ENCODE data around the gene TIMM22.

TIMM22 gene

DNA sequence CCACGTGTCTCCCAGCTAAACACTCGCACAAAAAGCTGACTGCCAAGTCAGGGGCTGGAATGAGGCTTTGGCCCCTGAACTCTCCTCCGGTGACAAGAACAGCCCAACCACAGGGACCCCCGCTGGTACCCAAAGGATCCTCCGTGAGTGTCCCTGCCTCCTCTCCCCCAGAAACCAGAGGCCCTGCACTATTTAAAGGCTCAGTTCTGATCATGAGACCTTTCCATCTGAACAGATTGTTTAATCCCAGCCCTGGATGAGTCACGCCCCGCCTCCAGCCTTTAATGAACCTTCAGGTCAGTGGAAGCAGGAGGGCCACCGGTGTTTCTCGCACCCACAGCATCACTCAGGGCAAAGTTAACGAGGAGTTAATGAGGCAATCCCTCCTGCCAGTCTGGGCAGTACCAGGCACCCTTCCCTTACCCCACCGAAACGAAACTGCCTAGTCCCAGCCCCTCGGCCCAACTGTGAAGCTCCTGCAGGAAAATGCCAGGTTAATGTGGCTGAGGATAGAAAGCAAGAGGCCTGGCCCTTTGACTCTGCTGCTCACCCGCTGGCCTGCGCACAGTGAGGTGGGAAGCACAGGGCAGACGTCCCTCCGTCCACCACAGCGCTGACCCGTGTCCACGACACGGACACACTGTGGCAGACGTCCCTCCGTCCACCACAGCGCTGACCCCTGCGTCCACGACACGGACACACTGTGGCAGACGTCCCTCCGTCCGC is 32.4 kb downstream of the TIMM22 start:
- no peaks in the 10 kb centered on the region for H3K36me3 ChIP-seq (replicated peaks)
- no peaks in the 10 kb centered on the region for H3K9me3 ChIP-seq
- H3K4me3 ChIP-seq = no peak overlapping the region
- in situ Hi-C loops (cut with MboI; ENCODE audit: low sequenced_read_pairs) = no loop called here
- H3K4me1 ChIP-seq = no peaks in the 10 kb centered on the region
- no peak for DNase-seq (ENCODE audit: low spot score in 2 of 2)
- no peaks in the 10 kb centered on the region for H3K27me3 ChIP-seq (ENCODE audit: low read depth)

DNA sequence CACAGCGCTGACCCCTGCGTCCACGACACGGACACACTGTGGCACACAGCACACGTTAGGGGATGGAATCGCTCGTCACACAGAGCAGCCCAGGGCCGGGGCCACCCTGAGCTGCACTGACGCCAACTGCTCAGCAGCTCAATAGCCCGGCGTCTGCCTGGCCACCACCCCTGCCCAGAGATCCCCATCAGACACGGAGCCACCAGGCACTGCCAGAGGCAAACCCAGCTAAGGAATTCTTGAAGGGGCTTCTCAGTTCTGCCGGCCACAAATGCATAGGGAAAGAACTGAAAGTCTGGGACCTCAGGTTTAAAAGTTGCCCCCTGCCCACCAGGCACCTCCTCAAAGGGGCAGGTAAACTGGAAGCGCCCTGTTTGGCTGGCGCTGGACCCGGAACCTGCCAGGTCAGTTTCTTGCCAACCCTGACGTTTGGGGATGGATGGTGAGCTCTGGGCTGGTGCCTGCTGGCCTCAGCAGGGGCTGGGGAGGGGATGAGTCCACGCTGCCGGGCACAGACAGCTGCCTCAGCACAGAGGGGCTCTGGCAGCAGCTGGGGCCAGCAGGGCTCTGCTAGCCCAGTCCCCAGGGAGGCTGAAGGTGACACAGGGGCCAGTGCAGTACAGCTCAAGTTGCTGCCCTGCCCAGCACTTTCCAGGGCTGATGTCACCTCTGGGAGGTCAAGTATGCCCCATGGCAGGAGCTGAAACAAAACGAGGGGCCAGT is 33.2 kb downstream of the TIMM22 start:
- H3K9me3 ChIP-seq = no peaks in the 10 kb centered on the region
- no peaks in the 10 kb centered on the region for H3K27me3 ChIP-seq (ENCODE audit: low read depth)
- H3K36me3 ChIP-seq (replicated peaks) = no peaks in the 10 kb centered on the region
- H3K4me3 ChIP-seq = no peak overlapping the region
- H3K4me1 ChIP-seq = no peaks in the 10 kb centered on the region
- in situ Hi-C loops (cut with MboI; ENCODE audit: low sequenced_read_pairs) = no loop called here
- DNase-seq (ENCODE audit: low spot score in 2 of 2) = no peak

DNA sequence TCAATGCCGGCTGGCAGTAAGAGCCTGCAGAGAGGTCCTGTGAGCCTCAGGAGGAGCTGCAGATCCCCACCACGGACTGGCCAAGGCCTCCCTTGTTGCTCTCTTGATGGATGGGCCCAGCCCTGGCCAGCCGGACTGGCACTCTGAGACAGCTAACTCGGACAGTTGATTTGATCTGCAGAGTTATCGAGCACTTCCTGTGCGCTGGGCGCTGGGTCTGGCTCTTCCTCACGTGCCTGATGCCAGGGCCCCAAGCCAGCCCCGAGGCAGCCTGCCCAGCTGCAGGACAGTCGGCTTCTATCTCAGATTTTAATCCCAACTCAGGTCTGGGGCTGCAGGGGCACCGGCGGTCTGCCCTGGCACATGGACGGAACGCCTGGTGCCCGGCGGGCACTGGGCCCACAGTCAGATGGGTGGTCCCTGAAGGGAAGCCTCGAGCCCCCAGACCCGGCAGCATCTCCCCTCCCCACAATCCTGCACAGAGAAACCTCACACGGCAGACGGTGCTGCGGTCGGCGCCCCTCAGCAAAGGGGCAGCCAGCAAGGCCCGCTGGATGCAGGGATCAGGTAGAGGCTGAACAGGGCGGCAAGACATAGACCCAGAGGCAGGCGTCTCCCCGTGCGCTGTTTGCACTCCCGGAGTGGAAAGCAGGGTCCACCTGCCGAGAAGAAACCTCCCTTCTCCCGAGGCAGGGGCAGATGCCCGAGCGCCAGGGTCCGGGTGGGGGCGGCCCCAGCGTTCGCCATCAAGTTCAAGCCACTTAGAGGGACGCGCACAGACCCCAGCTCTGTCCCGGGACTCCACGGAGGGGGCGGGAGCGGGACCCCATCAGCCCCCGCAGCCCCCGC is 34.0 kb downstream of the TIMM22 start:
- no peak for DNase-seq (ENCODE audit: low spot score in 2 of 2)

DNA sequence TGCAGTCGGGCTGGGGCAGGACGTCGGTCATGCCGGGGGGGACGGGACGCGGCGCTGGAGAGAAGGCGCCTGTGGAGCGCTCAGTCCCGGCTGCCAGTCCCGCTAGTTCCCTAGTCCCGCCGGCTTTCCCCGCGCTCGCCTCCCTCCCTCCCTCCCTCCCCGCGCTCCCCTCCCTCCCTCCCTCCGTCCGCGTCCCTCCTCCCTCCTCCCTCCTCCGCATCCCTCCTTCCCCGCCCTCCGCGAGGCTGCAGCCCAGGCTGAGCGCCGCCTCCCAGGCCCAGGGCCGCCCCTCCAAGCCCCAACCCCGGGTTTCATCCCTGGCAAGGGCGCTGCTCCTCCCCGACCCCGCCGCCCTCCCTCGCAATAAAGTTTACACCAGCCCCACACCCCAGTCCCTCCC is 34.8 kb downstream of the TIMM22 start:
- Histone ChIP-seq H3K4me3 (no peak overlapping the region), H3K9me3 (no peaks in the 10 kb centered on the region), H3K27me3 (ENCODE audit: low read depth) (no peaks in the 10 kb centered on the region), H3K36me3 (replicated peaks) (no peaks in the 10 kb centered on the region), H3K4me1 (no peaks in the 10 kb centered on the region)
- in situ Hi-C loops (cut with MboI; ENCODE audit: low sequenced_read_pairs) = no loop called here
- DNase-seq (ENCODE audit: low spot score in 2 of 2) = no peak

More for the DNA sequence above, 34.0 kb downstream of the TIMM22 start:
- Histone ChIP-seq H3K4me1 (no peaks in the 10 kb centered on the region), H3K27me3 (ENCODE audit: low read depth) (no peaks in the 10 kb centered on the region), H3K9me3 (no peaks in the 10 kb centered on the region), H3K36me3 (replicated peaks) (no peaks in the 10 kb centered on the region), H3K4me3 (no peak overlapping the region)
- in situ Hi-C loops (cut with MboI; ENCODE audit: low sequenced_read_pairs) = no loop called here

DNA sequence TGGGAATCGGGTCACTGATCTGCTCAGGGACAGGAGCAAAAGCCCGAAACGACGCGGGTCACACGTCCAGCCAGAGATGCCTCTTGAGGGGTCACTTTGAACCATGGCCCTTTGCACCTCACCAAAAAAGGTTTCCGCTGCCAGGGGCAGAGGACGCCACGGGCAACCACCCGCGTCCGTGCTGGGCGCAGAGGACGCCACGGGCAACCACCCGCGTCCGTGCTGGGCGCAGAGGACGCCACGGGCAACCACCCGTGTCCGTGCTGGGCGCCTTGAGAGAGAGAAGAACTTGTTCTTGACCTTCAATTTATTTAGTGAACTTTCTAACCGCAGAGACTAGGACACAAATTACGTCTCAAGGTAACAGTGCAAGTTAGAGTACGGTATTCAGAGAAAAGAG is 35.5 kb downstream of the TIMM22 start:
- Histone ChIP-seq H3K36me3 (replicated peaks) (no peaks in the 10 kb centered on the region), H3K4me3 (no peak overlapping the region), H3K27me3 (ENCODE audit: low read depth) (no peaks in the 10 kb centered on the region), H3K4me1 (no peaks in the 10 kb centered on the region), H3K9me3 (no peaks in the 10 kb centered on the region)
- in situ Hi-C loops (cut with MboI; ENCODE audit: low sequenced_read_pairs) = no loop called here
- no peak for DNase-seq (ENCODE audit: low spot score in 2 of 2)

DNA sequence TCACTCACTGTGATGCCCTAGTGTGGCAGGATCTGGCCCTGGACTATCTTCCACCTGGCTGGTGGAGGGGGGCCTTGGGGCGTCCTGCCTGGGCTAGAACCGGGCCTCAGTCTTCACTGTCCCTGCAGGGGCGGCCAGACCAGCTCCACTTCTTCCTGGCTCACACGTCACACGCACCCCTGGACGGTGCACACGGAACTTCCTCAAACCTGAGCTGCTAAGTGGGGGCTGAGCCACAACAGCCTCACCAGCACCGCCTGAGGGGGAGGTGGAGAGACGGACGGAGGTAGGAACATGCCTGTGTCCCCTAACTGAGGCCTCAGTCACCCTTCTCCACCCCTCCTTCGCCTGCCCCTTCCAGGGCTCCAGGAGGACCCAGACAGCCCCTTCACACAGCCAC is 36.6 kb downstream of the TIMM22 start:
- no peak for DNase-seq (ENCODE audit: low spot score in 2 of 2)
- Histone ChIP-seq H3K36me3 (replicated peaks) (no peaks in the 10 kb centered on the region), H3K4me1 (no peaks in the 10 kb centered on the region), H3K9me3 (no peaks in the 10 kb centered on the region), H3K4me3 (no peak overlapping the region), H3K27me3 (ENCODE audit: low read depth) (no peaks in the 10 kb centered on the region)
- in situ Hi-C loops (cut with MboI; ENCODE audit: low sequenced_read_pairs) = no loop called here

DNA sequence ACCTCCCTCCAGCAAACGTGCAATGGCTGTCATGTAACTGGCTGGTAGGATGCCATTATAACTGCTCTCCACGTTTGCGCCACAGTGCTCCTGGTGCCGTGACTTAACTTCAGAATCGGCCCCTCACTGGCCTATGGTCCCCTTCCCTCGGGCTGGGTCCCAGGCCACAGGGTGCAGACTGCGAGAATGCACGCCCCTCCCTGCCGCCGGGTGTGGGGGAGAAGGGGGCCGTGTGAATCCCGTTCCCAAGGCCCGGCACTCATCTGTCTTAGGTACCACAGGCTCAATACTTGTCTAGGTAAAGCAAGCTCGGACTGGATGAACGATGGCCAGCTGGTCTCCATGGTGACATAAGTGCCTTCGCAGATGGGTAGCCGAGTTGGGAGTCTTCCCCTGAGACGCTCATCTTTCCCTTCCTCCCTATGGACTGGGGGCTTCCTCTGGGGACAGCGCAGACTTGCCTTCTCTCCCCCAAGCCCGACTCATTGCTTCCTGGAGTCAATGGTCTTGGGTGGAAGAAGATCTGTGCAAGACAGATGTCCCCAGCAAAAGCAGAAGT is 37.8 kb downstream of the TIMM22 start:
- H3K27me3 ChIP-seq (ENCODE audit: low read depth) = no peaks in the 10 kb centered on the region
- no peak overlapping the region for H3K4me3 ChIP-seq
- in situ Hi-C loops (cut with MboI; ENCODE audit: low sequenced_read_pairs) = no loop called here
- DNase-seq (ENCODE audit: low spot score in 2 of 2) = no peak
- no peaks in the 10 kb centered on the region for H3K36me3 ChIP-seq (replicated peaks)
- H3K9me3 ChIP-seq = no peaks in the 10 kb centered on the region
- no peaks in the 10 kb centered on the region for H3K4me1 ChIP-seq

DNA sequence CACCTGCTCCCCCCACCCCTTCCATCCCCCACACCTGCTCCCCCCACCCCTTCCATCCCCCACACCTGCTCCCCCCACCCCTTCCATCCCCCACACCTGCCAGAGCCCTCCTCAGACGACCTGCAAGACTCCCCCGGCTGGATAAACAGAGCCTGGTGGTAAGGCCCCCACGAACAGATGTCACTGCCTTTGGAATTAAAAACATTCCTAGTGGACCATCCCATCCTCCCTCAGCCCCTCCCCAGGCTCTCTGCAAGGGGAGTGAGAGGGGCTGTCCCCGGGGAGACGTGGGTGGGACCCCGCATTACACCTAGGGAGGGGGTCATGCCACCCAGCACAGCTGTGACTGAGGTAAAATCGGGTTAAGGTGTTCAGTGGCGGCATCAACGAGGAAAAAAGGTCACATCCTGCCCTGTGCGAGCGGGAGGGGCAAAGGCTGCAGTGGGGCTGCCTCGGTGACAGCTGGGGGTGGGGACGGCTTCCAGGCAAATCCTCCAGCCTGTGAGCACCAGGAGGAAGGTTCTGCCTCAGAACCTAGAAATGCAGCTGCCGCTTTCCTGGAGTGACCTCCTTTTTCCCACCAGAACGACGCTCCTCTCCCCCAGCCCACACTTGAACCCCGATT is 38.7 kb downstream of the TIMM22 start:
- no peaks in the 10 kb centered on the region for H3K9me3 ChIP-seq
- H3K4me3 ChIP-seq = no peak overlapping the region
- no peaks in the 10 kb centered on the region for H3K36me3 ChIP-seq (replicated peaks)
- in situ Hi-C loops (cut with MboI; ENCODE audit: low sequenced_read_pairs) = no loop called here
- H3K27me3 ChIP-seq (ENCODE audit: low read depth) = no peaks in the 10 kb centered on the region
- DNase-seq (ENCODE audit: low spot score in 2 of 2) = no peak
- no peaks in the 10 kb centered on the region for H3K4me1 ChIP-seq

DNA sequence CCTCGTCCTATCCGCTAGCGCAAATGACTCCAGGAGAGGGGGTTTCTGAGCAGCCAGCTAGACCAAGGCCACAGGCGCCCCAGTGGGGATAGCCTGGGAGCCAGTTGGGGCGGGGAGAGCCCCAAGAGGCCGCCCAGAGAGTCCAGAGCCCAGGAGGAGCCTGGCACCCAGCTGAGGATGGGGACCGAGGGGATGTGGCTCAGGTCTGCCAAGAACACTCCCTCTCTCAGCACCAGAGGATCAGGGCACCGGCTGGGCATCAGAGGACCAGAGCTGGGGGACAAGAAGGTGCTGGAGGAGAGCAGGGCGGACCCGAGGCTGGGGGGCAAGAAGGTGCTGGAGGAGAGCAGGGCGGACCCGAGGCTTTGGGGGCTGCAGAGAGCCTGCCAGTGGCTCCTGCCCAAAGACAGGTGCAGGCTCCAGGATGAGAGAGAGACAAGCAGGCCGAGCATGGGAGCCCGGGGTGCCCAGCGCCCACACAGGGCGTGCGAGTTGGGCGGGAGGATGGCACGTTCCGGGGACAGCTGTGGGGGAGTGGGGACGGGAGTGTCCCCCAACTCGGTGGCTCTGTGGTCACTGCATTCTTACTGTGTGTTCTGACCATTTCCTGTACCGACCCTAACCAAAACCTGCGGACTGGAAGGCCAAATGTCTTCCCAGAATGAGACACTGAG is 39.4 kb downstream of the TIMM22 start:
- Histone ChIP-seq H3K27me3 (ENCODE audit: low read depth) (no peaks in the 10 kb centered on the region), H3K9me3 (no peaks in the 10 kb centered on the region), H3K36me3 (replicated peaks) (no peaks in the 10 kb centered on the region), H3K4me3 (no peak overlapping the region), H3K4me1 (no peaks in the 10 kb centered on the region)
- no peak for DNase-seq (ENCODE audit: low spot score in 2 of 2)
- in situ Hi-C loops (cut with MboI; ENCODE audit: low sequenced_read_pairs) = no loop called here

DNA sequence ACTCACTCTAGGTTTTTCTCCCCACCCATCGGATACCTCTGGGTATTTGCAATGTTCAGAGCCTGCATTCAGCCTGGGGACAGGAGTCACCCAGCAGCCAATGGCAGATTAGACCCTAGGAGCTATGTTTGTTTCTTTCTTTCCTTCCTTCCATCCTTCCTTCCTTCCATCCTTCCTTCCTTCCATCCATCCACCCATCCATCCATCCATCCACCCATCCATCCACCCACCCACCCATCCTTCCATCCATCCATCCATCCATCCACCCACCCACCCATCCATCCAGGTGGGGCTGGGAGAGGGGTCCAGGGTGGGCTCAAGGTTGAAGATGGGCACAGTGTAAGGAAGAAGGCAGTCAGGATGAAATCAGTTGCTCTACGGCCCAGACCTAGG is 39.9 kb downstream of the TIMM22 start:
- in situ Hi-C loops (cut with MboI; ENCODE audit: low sequenced_read_pairs) = no loop called here
- Histone ChIP-seq H3K4me1 (no peaks in the 10 kb centered on the region), H3K27me3 (ENCODE audit: low read depth) (no peaks in the 10 kb centered on the region), H3K4me3 (no peak overlapping the region), H3K9me3 (no peaks in the 10 kb centered on the region), H3K36me3 (replicated peaks) (no peaks in the 10 kb centered on the region)
- no peak for DNase-seq (ENCODE audit: low spot score in 2 of 2)

DNA sequence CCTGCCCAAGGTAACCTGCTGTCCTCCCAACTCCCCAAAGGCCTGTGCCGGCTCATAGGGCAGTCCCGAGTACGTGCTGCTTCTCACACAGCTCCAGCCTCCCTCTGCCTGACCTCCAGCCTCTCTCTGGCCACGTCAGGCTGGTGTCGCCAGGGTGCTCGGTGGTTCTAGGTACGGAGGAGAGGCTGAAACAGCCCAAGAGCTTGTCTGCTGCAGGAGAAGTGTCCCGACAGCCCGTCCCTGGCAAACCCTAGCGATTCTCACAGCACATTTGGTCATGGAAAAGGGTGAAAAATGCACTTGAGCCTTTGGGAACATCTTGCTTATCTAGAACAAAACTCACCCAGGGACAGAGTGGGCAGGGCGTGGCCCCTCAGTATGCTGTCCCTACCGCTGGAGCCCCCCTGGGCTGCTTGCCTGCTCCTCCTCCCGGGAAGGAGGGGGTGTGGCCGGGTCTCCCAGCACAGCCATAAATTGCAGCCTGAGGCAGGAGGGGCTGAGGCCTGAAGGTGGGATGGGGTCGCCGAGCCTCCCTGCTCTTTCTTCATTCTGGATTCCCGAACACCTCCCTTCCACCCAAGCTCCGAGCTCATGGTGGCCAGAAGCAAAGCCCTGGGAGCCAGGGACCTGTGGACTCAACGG is 40.4 kb downstream of the TIMM22 start:
- Histone ChIP-seq H3K4me3 (no peak overlapping the region), H3K36me3 (replicated peaks) (no peaks in the 10 kb centered on the region), H3K9me3 (no peaks in the 10 kb centered on the region), H3K27me3 (ENCODE audit: low read depth) (no peaks in the 10 kb centered on the region), H3K4me1 (no peaks in the 10 kb centered on the region)
- no peak for DNase-seq (ENCODE audit: low spot score in 2 of 2)
- in situ Hi-C loops (cut with MboI; ENCODE audit: low sequenced_read_pairs) = no loop called here

DNA sequence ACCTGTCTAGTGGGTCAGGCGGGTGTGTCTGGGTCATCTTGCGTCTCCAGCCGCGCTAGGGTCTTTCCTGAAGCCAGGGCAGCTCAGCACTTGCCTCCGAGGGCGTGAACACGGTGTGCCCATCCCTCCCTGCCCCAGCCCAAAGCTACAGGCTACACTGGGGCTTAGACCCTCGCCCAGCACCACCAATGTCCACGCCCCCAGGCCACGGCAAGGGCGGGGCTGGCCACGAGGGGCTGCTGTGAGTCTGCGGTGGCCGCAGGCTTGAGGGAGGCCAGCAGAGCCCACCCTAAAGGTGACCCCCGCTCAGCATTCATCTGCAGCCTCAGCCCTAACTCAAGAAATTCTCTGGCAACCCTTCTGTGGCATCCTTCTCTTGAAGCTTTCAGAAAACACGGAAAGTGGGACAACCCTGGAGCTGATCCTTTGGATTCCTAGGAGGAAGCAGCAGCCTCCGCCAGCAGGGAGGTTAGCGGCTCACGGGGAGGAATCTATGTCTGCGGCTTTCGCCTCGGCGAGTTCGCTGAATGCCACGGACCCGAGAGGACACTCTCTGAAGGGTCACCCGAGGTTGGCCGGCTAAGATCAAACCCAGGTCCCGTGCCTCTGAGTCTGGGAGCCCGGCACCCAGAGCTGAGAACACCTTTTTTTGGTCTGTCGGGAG is 41.7 kb downstream of the TIMM22 start:
- no peaks in the 10 kb centered on the region for H3K4me1 ChIP-seq
- in situ Hi-C loops (cut with MboI; ENCODE audit: low sequenced_read_pairs) = no loop called here

More for the DNA sequence above, 41.7 kb downstream of the TIMM22 start:
- no peak overlapping the region for H3K4me3 ChIP-seq
- no peaks in the 10 kb centered on the region for H3K9me3 ChIP-seq
- no peak for DNase-seq (ENCODE audit: low spot score in 2 of 2)
- H3K27me3 ChIP-seq (ENCODE audit: low read depth) = no peaks in the 10 kb centered on the region
- H3K36me3 ChIP-seq (replicated peaks) = no peaks in the 10 kb centered on the region

All from HAP-1 (cell line).